Kidney (tissue), 14 donors: ENCODE data around the gene TBL3. TPM values are rescaled to one million over a fixed set of nuclear protein-coding genes. Genes with fewer than 3 reads are reported as not detected.

Experiments
- DNase-seq, 5 donors: peaks; one replicate each; pipeline ENCODE4 v3.0.0-alpha.2; 2013 to 2020
- FAIRE-seq: peaks from 2 replicates; lab custom pipeline; 2012; peaks lifted over from hg19 to GRCh38; lab: Jason Lieb, UNC
- H3K27ac ChIP-seq, 2 donors: one replicate each; pipeline ENCODE4 v1.7.0; 2013; ENCODE audit warnings: low read depth in 2 of 2, low read length in 2 of 2, inconsistent platforms in 1 of 2
- H3K27me3 ChIP-seq: one replicate; pipeline ENCODE4 v1.7.1; 2013; ENCODE audit warnings: low read length, inconsistent platforms; ENCODE audit not compliant: control insufficient read depth, insufficient read depth
- H3K36me3 ChIP-seq, 3 donors: one replicate each; pipeline versions ENCODE4 v1.7.0 to v1.7.1; 2013; ENCODE audit warnings: low read length in 3 of 3, control low read depth in 1 of 3, inconsistent platforms in 1 of 3; ENCODE audit not compliant: insufficient read depth in 3 of 3, control insufficient read depth in 2 of 3
- H3K4me1 ChIP-seq, 3 donors: one replicate each; pipeline versions ENCODE4 v1.7.0 to v1.7.1; 2013; ENCODE audit warnings: low read length in 3 of 3, inconsistent platforms in 1 of 3, low read depth in 1 of 3; ENCODE audit not compliant: control insufficient read depth in 2 of 3, insufficient read depth in 2 of 3
- H3K4me3 ChIP-seq, 3 donors: one replicate each; pipeline versions ENCODE4 v1.7.0 to v1.8.1; 2013; ENCODE audit warnings: low read length in 3 of 3, control low read depth in 1 of 3, inconsistent platforms in 1 of 3
- H3K9ac ChIP-seq, 3 donors: one replicate each; pipeline versions ENCODE4 v1.7.0 to v1.7.1; 2013; ENCODE audit warnings: low read length in 3 of 3, control low read depth in 1 of 3, inconsistent platforms in 1 of 3
- H3K9me3 ChIP-seq, 3 donors: one replicate each; pipeline versions ENCODE4 v1.7.0 to v1.7.1; 2013; ENCODE audit warnings: low read length in 3 of 3, control low read depth in 1 of 3, inconsistent platforms in 1 of 3; ENCODE audit not compliant: control insufficient read depth in 2 of 3, insufficient read depth in 1 of 3
- intact Hi-C: fragments of 100-400 bp; cut with DNase I; formaldehyde crosslinking; loops from one replicate; pipeline ENCODE4 v1.11.1; 2022
- polyA plus RNA-seq: library from polyadenylated mRNA; stranded (reverse); fragments of 350-450 nt; fragmentation: Illumina TruSeq; extraction: RNeasy Lipid Tissue Mini Kit (QIAGEN cat#74804); gene quantifications from one replicate; pipeline ENCODE4 v1.2.3, GENCODE V29; 2014; ENCODE audit warnings: low read depth, low replicate concordance; ENCODE audit not compliant: insufficient read depth
- total RNA-seq: library from RNA; stranded (reverse); fragmentation: NEBNext Ultra II Directional; extraction: Animal tissue kit (Norgen Biotek cat#: 25700); gene quantifications from one replicate; pipeline ENCODE4 v1.2.1, GENCODE V29; 2021
- TF ChIP-seq, protein P1 (sequence below): IDR thresholded peaks from 3 replicates; pipeline ENCODE4 v1.5.1; 2012; ENCODE audit warnings: mild to moderate bottlenecking, moderate library complexity, borderline replicate concordance; ENCODE audit not compliant: insufficient read depth; ENCODE audit errors: extremely low read depth
- donor health status: control.
- donor health status: control.
- donor health status: control.
- donor health status: control.
- donor health status: control.
- donor health status: DM: yes; HTN: yes; CAD: no.
- donor health status: Normal renal cell carcinoma (clear cell type).

Gene TBL3
- total and polyA plus RNA-seq, 2 donors from 2014 or later, result 33.3 to 38.5 TPM

DNA sequence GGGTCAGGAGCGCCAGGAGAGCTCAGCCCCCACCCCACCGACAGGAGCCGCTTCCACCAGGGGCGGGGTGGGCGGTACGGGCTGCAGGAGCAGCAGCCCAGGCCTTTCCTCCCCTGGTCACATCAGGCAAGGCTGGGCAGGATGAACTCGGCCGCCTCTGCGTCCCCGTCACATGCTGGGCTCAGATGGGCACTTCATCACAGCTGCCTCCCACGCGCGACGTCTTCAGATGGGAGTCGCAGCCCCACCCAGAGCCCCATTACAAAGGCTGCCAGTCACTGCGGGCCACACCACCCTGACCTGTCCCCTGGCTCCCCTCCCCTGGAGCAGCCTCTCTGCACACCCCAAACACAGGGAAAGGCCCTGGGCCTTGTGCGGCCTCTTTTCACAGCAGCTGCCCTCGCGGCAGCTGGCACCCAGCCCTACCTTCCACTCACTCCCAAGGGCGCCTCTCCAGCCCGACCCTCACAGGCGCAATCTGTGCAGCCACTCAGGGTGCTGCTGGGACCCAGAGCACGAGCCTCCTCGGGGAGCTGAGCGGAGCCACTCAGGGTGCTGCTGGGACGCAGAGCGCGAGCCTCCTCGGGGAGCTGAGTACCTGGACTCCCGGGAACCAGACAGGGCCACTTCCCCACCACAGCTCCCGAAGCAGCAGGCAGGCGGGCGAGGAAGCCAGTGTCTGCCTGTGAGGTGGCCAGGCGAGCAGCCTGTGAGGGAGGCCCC lies 33.1 kb downstream of the TBL3 start:
- intact Hi-C loops, result no loop called here
- no peak for FAIRE-seq
- no peak overlapping the region for H3K27ac ChIP-seq
- H3K4me1 ChIP-seq, result peaks cover 0 to 35% (median 3%) of the 10 kb centered on the region in 3 donors
- no peaks in the 10 kb centered on the region for H3K9me3 ChIP-seq
- H3K27me3 ChIP-seq, result no peaks in the 10 kb centered on the region
- peak in 1 of 5 donors; percentile 68 for DNase-seq
- no peak overlapping the region for H3K9ac ChIP-seq
- no peak overlapping the region for H3K4me3 ChIP-seq
- peaks cover 0 to 28% (median 10%) of the 10 kb centered on the region in 3 donors for H3K36me3 ChIP-seq
- TF ChIP-seq, protein P1, sequence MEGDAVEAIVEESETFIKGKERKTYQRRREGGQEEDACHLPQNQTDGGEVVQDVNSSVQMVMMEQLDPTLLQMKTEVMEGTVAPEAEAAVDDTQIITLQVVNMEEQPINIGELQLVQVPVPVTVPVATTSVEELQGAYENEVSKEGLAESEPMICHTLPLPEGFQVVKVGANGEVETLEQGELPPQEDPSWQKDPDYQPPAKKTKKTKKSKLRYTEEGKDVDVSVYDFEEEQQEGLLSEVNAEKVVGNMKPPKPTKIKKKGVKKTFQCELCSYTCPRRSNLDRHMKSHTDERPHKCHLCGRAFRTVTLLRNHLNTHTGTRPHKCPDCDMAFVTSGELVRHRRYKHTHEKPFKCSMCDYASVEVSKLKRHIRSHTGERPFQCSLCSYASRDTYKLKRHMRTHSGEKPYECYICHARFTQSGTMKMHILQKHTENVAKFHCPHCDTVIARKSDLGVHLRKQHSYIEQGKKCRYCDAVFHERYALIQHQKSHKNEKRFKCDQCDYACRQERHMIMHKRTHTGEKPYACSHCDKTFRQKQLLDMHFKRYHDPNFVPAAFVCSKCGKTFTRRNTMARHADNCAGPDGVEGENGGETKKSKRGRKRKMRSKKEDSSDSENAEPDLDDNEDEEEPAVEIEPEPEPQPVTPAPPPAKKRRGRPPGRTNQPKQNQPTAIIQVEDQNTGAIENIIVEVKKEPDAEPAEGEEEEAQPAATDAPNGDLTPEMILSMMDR, result no peak

DNA sequence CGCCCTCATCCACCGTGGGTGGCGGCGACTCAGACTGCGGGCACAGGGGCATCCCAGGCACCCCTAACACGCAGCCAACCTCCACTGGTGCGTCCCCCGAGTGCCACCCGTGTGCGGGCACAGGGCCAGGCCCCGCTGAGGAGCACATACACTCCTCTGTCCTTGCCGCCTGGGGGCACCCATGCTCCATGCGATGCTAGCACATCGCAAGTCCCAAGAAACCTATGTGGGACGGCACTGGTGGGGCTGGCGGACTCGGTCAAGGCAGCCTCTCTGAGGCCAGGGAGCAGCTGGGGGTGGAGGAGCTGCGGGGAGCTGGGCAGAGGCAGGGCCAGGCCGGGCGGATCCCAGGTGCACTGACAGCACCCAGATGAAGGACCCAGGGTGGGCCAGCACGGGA lies 33.8 kb downstream of the TBL3 start:
- H3K27me3 ChIP-seq, result no peaks in the 10 kb centered on the region
- H3K9ac ChIP-seq, result no peak overlapping the region
- H3K27ac ChIP-seq, result no peak overlapping the region
- no peaks in the 10 kb centered on the region for H3K9me3 ChIP-seq
- H3K4me1 ChIP-seq, result peaks cover 3 to 41% (median 3%) of the 10 kb centered on the region in 3 donors
- FAIRE-seq, result no peak
- TF ChIP-seq, protein P1, result no peak
- H3K36me3 ChIP-seq, result peaks cover 0 to 23% (median 10%) of the 10 kb centered on the region in 3 donors
- peak in 1 of 5 donors; percentile 72 for DNase-seq
- intact Hi-C loops, result no loop called here
- H3K4me3 ChIP-seq, result no peak overlapping the region

DNA sequence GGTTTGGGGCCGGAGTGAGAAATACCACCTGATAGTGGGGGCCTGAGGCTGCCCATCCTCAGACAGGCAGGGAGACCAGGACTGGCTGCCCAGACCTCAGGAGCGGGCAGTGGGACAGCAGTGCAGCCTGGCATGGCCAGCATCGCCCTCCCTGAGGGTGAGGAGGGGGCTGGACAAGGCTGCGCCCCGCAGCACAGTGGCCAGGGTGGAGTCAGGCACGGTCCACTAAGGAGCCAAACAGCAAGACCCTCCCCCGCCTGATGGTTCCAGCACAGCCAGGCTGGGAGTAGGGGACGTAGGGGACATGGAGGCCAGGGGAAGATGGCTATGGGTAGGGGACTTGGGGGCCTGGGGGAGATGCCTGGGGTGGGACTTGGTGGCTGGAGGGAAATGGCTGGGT lies 34.5 kb downstream of the TBL3 start:
- no peak overlapping the region for H3K27ac ChIP-seq
- intact Hi-C loops, result no loop called here
- DNase-seq, result peak in 1 of 5 donors; percentile 68
- H3K4me3 ChIP-seq, result no peak overlapping the region
- H3K36me3 ChIP-seq, result peaks cover 0 to 17% (median 9%) of the 10 kb centered on the region in 3 donors
- H3K9ac ChIP-seq, result no peak overlapping the region
- TF ChIP-seq, protein P1, result no peak
- no peaks in the 10 kb centered on the region for H3K9me3 ChIP-seq
- FAIRE-seq, result no peak
- H3K4me1 ChIP-seq, result peaks cover 3 to 41% (median 3%) of the 10 kb centered on the region in 3 donors
- no peaks in the 10 kb centered on the region for H3K27me3 ChIP-seq
